HG02852 (cell line): Measurements from ENCODE around the gene PTPRN2.

Experiments used
- ATAC-seq: cut with Tn5 transposase; IDR thresholded peaks from one replicate; pipeline ENCODE4 v1.9.1; 2021; ENCODE audit warnings: mild to moderate bottlenecking, moderate library complexity; ENCODE audit not compliant: unreplicated experiment

PTPRN2 gene

DNA sequence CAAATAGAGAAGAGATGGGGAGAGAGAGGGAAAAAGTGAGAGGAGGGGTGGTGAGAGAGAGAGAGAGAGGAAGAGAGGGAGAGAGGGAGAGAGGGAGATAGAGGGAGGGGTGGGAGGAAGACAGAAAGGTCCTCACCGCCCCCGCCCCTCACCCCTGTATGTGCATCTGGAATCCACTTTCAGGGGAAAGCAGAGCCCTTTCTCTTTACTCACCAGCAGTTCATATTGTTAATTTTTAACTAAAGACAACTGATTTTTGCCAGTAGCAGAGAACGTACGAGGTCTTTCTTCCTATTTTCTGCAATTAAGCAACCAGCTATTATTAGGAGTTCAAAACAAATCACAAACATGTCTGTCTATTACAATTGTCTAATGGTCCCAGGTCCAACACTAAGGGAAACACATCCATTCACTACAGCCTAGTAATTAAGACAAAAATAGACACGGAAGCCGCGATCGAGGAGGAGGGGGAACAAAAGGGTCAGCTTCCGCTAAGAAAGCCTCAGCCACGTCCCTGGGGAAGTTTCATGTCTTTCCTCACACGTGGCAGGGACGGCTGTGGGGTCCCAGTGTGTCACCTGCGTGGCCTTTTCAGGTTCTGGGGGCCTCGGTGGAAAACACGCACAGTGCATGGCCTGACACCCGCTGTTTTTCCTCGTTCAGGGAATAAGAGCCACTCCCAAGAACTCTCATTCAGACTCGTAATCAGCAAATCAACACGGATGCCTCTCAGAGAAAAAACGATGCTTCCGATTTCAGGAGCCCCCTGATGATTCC is 572.0 kb downstream of the PTPRN2 start:
- ATAC-seq, result no peak

DNA sequence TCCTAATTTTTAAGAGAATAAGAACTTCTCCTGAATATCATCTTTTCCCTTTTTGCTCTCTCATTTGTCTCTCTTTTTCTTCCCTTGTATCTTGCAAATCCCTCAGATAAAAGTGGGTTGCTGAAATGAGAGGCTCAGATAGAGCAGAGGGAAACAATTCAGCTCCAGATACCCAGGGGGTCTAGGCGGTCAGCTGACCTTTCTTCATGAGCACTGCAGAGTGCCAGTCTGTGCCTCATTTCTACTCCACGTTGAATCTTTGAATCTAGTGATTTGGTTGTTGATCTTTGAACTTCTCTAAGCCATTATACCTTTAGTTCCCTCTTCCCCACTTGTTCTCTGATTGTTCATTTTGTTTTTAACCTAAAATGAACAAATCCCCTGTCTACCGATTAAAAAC is 572.6 kb downstream of the PTPRN2 start:
- no peak for ATAC-seq

GRCh38 chr7:158013085-158013668 is 574.4 kb downstream of the PTPRN2 start:
- no peak for ATAC-seq

DNA sequence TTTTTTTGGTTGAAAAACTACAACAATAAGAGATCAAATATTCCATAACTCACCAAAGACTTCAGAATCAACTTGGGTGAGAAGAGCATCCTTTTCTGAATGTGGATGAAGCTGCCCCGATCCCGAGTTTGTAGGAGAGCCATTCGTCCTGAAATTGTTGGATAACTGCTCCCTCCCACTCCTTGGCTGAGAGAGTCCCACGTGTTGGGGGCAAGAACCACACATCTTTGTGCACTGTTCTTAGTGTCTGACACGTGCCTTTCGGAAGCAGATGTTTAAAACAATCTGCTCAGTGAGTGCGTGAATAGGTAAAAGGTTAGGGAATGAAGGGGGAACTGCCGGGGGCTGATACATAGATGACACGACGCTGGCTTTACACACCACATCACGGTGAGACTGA is 575.7 kb downstream of the PTPRN2 start:
- ATAC-seq, result no peak

GRCh38 chr7:158010961-158011693 is 576.5 kb downstream of the PTPRN2 start:
- ATAC-seq, result no peak

DNA sequence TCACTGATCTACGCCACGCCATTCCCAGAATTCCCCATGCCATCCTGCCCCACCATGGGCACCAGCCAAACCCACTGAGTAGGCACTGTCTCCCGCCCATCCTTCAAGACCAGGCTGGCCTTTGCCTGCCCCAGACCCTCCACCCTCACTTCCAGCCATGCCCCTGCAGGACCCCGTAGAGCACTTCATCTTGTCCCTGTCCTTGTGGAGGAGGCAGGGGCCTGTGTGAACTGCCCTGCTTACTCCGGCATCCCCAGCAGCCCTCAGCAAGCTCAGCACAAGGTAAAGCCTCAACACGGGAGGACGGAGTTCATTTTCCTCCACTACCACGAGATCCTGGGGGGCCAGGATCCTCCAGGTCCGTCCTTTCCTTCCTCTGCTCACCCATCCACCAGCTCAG is 577.7 kb downstream of the PTPRN2 start:
- no peak for ATAC-seq

DNA sequence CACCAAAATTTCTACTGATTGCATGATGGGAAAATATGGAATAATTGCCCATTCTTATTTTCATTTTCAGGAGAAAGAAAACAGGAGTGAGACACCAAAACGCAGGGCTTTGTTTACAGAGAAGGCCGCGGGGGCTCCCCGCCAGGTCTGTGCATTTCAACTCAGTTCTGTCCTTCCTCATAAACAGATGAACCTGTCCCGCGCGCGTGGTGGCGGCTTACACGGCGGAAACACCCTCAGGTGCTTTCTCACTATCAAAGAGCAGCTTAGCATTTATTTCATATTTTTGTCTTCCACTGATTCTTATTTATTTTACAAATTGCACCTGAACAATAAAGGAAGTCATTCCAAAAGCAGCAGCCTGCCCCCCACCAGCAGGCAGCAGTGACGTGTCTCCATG is 579.4 kb downstream of the PTPRN2 start:
- no peak for ATAC-seq

GRCh38 chr7:158007697-158008257 is 579.8 kb downstream of the PTPRN2 start:
- no peak for ATAC-seq

GRCh38 chr7:158006841-158007696 is 580.6 kb downstream of the PTPRN2 start:
- no peak for ATAC-seq

DNA sequence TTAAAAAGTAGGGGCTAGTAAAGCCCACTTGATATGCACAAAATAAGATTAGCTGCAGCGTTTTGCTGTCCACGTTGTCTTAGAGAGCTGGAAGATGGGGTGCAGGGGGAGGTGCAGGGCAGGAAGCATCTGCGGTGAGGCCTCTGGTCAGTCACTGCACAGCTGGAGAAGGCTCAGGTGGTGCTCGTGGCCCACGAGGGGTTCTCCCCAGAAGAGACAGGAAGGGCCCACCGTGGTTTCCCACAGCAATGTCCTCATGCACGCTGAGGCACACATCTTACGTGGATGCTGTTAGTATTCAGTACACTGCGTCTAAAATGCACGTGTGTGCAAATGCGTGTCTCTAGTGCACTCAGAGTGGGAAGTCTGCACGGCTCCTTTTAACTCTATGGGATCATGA is 582.1 kb downstream of the PTPRN2 start:
- ATAC-seq, result no peak

DNA sequence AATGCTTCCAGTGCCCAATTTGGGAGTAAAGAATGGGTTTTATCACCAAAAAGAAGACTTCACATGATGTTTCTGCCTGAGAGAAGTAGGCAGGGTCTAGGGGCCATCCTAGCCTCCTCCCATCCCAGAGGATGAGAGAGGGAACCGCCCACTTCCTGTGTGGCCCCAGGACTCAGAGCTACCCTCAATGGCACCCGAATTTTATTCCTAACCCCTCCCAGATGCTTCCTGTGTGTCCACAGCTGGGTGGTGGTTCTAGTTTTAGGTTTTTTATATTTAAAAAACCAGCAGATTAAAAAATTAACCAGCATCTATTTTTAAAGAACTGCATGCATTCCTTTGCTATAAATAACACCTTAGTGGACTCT is 583.5 kb downstream of the PTPRN2 start:
- no peak for ATAC-seq

DNA sequence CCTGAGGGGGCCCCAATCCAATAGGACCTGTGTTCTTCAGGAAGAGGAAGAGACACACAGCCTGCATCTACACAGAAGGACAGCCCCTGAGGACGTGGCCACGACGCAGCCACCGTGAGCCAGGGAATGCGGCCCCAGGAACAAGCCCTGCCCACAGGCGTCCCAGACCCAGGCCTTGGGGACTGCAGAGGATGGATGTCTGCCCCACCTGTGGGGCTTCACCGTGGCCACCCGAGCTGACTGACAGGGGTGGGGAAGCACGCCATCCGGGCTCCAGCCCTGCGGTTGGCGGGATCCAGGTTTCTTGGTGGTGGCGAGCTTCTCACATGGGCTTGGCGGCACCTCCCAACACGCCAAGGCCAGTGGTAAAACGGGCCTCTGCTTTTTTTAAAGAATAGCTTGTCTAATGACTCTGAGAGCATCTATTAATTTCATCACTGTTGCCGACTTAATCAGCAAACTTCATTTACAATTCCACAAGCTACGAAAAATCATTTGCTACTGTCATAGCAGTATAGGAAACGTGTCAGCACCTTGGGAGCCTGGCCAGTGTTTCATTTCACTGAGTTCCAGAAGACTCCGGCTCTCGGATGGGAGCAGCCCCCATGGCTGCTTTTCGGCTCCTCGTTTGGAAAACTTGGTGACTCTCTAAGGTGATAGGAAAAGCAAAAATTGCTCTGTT is 584.0 kb downstream of the PTPRN2 start:
- no peak for ATAC-seq

DNA sequence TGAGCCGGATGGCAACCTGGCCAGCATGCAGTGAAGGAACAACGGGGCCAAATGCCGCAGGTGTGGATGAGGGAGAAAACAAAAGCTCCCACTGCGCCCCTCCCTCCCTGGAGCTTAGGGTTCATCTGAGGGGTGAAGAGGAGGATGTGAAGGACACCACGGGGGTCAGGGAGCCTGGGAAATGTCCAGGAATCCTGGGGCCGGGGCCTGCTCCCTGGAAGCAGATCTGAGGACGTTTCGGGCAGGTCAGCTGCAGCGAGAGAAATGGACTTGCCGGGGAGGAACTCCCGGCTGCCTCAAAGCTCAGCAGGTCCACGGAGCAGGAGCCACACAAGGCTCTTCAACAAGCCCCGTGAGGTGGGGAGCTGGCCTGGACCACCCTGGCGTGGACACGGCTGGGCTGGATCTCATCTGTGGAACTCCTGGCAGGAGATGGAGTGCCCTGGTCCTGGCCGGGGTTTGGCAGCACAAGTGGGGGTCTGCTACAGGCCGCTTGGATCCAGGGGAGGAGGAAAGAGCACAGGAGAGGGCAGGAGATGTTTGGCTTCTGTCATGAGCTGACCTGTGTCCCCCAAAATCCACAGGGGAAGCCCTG is 585.0 kb downstream of the PTPRN2 start:
- no peak for ATAC-seq

GRCh38 chr7:158001621-158002320 is 585.9 kb downstream of the PTPRN2 start:
- no peak for ATAC-seq

GRCh38 chr7:158001003-158001402 is 586.6 kb downstream of the PTPRN2 start:
- no peak for ATAC-seq

DNA sequence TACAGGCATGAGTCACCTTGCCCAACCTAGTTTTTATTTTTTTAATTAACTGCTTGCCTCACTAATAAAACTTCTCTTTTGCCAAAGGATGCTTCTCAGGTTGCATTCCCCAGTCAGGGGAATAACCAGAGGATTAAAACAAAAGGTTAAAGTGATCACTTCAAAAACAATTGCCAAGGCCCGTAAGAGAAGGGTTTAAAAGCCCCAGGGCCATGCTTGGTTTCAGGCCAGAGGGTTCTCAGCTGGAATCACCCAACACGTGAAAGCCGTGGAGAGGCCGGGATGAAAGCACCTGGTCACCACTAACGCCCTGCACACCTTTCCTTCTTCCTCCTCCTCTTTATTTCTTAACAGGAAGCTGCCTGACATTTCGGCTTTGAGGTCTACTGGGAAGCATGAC is 587.5 kb downstream of the PTPRN2 start:
- no peak for ATAC-seq

DNA sequence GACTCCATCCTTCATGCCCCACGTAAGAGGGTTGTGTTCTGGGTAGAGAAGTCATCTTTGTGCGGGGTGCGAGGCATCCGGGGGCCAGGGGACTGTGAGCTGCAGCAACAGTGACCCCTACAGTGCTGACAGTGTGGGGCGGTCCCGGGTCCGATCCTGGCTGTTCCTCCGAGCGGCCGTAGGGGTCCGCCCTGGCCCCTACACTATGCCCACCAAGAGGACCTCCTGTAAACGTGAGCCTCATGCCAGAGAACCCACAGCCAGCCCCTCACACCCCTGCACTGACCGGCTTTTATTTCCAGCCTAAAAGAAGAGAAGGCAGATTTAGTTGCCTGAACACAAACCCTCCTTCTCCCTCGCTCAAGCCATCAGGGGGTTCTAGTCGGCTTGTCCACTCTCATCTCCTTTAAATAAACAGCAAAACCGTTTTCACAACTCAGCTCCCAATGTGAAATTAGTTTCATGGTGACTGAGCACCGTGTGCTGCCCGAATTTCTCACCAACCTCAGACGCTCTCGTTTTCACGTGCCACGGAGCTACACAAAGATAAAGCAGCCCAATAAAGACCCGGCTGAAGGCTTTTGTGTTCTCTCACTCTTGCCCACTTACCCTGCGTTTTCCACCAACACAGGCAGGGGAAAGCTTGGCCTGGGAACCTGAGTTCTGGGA is 588.6 kb downstream of the PTPRN2 start:
- ATAC-seq, result no peak

DNA sequence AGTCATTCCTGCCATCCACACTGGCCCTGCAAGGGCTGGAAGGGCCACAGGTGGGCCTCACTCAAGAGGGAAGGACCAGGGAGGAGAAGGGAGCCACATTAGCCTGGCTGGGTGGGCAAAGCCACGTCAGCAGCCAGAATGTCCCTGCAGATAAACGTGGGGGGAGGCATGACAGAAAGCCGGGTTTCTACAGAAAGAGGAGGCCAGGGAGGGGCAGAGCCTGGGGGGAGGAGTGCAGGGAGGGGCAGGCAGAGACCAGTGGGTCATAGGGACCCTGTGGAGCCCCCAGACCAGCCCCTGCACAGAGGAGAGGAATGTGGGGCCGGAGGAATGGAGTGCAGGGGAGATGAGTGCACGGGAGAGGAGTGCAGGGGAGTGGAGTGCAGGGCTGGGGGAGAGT is 590.2 kb downstream of the PTPRN2 start:
- ATAC-seq, result no peak

DNA sequence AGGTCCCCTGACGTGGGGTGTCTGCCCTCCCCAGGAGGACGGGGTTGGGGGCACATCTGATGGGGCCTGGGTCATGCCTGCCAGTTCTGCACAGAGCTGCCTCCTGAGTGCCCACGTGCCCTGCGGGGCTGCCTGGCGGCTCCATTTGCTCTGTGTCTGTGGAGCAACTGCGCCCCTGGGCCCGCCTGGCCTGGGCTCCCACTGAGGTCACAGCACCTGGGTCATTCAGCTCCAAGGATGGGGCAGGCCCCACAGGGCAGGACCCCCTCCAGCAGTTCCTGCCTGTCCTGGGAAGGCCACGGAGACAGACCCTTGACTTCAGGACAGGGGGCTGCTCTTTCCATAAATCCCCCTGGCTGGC is 590.6 kb downstream of the PTPRN2 start:
- no peak for ATAC-seq
